Measurements from ENCODE around the gene CKLF.

The CKLF gene

GRCh38 chr16:66519482-66520373 is 32.6 kb upstream of the CKLF start:
- DNase-seq, result no peak

- DNase-seq, result peak; percentile 28
Observed at GRCh38 chr16:66520406-66521170, 31.8 kb upstream of the CKLF start.

DNA sequence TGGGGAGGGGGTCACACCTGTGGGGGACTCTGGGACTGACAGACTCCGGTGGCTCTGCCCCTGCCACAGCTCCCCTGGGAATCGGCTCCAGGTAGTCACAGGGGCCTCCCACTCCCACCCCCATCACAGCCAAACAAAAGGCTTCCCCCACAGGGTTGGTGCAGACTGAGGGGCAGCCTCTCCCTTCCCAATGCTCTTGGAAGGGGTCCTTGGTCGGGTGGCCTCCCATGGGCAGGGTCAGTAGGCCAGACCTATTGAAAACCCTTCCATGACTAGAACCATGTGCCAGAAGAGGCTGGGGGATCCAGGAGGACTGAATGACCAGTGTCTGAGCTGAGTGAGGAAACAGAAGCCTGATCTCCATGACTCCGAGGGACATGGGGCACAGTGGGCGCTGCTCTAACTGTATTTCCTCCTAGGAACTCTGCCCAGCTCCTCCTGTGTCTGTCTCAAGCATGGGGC is 31.1 kb upstream of the CKLF start:
- no peak for DNase-seq

DNA sequence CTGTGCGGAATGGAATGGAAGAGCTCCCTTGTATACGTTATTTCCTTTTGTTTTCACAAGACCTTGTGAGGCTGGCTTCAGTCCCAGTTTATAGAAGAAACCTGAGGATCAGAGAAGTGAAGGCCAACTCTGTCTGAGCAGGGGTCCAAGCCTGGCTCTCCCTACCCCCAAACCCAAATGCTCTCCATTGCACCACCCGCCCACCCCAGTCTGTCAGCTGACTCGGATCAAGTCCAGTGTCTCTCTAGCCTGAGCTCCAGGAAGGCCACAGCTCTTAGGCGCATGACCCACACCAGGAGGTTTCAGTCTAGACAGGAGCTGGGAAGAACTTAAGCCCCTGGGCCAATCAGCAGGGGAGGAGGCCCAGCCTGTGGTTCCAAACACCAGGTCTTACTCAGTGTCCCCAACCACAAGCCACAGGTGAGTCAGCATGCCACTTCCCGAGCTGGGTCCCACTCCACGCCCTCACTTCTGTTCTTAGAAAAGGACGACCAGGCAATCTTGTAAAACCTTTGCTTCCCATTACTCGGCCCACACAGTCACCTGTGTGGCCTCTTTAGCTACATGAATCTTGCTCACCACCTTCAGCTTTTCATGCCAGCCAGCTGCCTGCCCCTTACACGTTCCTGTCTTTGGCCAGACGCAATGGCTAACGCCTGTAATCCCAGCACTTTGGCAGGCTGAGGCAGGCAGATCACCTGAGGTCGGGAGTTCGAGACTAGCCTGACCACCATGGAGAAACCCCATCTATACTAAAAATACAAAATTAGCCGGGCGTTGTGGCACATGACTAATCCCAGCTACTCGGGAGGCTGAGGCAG is 30.2 kb upstream of the CKLF start:
- DNase-seq, result peak; percentile 93

DNA sequence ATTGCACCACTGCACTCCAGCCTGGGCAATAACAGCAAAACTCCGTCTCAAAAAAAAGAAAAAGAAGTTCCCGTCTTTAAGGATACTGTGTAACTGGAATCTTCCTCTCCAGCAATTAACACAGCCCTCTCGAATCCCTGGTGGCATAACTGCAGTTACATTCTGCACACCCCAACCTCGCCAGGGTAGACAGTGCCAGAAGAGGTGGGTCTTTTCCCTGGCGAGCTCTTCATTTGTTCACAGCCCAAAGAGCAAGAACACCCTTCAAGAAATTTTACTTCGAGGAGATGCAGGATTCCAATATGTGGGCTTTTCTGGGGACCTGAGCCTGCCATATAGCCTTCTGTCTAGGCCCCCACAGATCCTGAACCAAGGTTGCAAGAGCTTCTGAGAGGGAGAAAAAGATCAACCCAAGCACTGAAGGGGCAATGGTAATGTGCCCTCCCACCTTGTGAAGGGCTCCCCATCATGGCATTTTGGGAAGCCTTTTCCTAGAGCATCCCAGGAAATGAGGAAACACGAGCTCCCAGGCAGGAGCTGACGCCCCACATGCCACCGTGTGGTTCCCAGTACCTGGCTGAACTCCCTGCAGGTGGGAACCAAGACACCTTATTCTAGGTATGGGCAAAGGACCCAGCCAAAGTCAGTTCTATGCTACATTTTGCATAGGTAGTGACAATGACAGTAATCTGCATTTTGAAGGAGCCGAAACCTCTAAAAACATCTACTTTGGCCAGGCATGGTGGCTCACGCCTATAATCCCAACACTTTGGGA is 29.4 kb upstream of the CKLF start:
- DNase-seq, result no peak

GRCh38 chr16:66523861-66524354 is 28.5 kb upstream of the CKLF start:
- DNase-seq, result peak; percentile 63

DNA sequence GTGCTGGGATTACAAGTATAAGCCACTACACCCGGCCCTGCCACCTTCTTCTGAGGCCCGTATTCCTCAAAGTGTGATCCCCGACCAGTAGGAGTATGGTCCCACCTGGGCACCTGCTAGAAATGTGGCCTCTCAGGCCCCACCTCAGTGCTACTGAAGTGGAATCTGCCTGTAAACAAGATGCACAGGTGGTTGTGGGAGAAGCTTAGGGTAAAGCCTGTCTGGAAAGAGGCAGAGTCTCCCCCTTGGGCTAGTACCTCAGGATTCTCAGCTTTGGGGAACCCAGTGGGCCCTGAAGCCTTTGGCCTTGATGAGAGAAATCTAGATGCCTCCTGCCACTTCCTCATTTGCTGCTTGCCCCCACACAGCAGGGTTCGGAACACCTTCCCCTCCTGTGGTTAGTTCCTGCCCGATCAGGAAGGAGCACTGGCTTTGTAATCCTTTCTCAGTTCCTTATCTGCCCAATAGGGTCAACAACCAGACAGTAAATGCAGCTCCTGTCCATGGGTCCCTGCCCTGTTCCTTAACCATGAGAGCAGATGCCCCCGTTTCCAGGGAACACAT is 27.7 kb upstream of the CKLF start:
- DNase-seq, result peak; percentile 48

DNA sequence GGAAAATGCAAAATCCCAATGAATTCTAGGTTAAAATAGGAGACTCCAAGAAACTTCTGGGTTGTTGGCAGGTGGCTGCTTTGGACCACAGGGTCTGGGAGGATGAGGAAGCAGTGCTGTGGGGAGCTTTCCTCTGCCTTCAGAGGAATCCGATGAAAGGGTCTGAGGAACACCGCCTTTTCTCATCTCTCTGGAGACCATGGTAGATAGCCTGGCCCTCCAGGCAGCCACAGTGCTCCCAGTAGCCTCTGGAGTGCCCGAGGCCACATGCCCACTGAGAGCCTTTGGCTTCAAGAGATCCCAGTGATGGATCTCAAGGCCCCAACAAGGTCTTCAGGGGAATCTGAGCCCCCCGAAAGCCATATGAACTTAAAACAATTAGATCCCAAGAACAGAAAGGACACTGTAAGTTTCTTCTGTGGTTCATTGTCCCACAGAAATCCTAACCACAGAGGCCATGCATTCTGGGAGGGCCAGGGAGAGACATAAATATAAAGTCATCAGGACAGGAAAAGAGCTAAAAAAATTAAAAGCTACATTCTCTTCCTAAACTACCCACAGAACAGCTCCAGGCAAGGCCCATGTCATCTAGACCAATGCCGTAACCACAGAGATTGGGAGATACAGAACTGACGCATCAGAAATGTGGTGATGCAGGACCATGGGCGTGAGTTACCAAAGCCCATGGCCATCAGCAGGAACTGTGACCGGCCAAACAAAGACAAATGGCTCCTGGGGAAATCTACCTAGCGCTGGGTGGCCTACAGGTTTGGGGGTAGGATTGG is 26.8 kb upstream of the CKLF start:
- DNase-seq, result no peak

- no peak for DNase-seq
Observed at GRCh38 chr16:66528294-66528693, 24.1 kb upstream of the CKLF start.

GRCh38 chr16:66529475-66529874 is 22.9 kb upstream of the CKLF start:
- no peak for DNase-seq

DNA sequence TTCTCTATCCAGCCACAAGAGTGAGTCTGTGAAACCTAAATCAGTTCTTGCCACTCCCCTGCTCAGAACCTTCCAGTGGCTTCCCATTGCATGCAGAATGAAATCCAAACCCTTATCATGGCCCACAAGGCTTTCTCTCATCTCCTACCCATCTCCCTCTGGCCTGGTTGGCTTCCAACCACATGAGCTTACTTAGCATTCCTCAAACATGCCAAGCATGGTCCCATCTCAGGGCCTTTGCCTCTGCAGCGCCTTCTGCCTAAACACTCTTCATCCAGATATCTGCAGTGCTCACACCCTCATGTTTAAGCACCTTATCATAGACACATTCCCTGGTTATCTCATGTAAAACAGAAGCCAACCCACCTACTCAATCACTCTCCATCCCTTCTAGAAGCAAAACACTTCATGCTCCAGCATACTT is 18.0 kb upstream of the CKLF start:
- no peak for DNase-seq

GRCh38 chr16:66536525-66536924 is 15.9 kb upstream of the CKLF start:
- no peak for DNase-seq

GRCh38 chr16:66537236-66537635 is 15.1 kb upstream of the CKLF start:
- no peak for DNase-seq

DNA sequence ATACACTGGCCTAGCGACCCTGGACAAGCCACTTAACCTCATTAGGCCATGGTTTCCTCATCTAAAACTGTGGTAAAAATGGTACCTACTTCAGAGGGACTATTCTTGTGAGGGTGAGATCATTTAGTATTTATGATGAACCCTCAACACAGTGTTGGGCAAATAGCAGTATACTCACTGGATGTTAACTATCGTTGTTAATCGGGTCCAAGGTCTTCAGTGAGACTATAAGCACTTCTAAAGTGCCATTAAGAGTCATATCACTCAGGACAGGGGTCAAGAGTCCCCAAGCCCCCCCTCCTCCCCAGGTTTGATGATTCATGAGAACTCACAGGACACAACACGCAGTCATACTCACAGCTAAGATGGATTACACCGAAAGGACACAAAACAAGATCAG is 13.5 kb upstream of the CKLF start:
- no peak for DNase-seq

DNA sequence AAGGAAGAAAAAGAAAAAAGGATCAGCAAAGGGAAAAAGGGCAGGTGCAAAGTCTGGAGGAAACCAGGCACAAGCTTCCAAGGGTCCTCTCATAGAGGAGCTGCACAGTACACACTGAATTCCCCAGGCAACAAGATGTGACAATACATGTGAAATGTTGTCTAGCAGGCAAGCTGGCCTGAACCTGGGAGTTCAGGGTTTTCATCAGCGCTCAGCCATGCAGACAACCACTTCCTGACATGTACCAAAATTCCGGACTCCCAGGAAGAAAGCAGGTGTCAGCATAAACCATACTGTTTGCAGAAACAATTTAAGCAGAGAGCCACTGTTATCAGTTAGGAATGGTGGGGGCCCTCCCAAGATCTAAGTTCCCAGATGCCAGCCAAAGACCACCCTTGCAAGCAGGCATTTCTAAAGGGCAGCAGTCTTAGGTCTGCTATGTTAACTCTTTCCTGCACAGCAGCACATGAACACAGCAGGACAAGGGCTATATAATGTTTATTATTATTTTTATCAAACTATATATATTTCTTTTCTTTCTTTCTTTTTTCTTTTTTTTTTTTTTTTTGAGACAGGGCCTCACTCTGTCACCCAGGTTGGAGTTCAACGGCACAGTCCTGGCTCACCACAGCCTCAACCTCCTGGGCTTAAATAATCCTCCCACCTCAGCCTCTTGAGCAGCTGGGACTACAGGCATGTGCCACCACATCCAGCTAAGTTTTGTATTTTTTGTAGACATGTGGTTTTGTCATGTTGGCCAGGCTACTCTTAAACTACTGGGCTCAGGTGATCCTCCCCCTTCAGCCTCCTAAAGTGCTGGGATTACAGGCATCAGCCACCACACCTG is 12.5 kb upstream of the CKLF start:
- DNase-seq, result peak; percentile 54

DNA sequence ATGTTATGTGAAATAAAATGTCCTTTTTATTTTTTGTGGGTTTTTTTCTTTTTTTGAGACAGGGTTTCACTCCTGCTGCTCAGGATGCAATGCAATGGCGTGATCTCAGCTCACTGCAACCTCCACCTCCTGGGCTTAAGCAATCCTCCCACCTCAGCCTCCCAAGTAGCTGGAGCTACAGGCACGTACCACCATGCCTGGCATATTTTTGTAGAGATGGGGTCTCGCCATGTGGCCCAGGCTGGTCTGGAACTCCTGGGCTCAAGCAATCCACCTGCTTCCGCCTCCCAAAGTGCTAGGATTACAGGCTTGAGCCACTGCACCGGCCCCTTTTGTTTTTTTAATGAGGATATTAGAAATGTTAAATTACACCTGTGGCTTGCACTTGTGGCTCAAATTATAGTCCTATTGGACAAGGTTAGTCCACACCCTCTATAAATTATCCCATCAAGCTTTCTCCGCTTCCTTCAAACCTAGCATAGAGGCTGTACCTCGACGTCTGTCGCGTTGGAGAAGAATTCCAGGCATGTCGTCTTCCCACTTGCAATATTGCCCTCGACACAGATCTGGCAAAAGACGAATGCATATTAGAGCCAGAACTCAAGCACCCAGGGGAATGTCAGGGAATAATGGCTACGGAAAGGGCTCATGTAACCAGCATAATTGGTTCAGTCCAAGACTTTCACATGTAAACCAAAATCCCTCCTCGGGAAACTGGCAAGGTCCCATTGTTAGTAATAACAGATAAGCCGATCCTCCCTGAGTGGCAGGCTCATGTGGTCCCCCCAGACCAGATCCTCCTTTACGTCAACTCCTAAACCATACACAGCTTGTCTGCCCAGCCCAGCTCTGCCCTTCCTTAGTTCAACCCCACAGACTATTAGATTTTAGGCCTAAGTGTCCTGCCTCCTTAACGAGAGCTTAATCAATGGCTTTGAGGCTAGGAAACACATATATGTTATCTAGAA is 10.7 kb upstream of the CKLF start:
- DNase-seq, result no peak

GRCh38 chr16:66542396-66542795 is 10.0 kb upstream of the CKLF start:
- DNase-seq, result no peak

DNA sequence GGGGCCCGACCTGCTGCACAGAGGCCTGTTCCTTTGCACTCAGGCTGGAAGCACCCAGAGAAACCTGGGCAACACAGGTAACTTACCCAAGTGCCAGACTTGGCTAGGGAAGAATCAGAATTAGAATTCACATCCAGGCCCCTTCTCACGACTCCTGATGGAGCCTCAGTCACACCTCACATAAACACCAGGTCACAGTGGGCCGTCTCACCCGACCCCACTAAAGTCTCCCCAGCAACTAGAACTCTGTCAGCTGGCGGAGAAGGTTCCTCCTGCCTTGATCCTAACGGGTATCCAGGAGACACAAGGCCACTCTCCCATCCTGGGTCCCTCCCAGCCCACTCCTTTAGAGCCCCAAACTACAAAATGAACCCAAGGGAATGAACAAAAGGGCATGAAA is 8.8 kb upstream of the CKLF start:
- no peak for DNase-seq
